HG02885 (cell line): ENCODE measurements around the gene RER1.

Experiments used
- ATAC-seq: cut with Tn5 transposase; IDR thresholded peaks from one replicate; pipeline ENCODE4 v1.9.1; 2021; ENCODE audit warnings: mild to moderate bottlenecking; ENCODE audit not compliant: unreplicated experiment, poor library complexity

The RER1 gene

GRCh38 chr1:2391041-2391930 is at the start of gene RER1, which contains the start of gene MORN1:
Gene RER1, plus strand, starts transcription at chr1:2391841. Its CDS starts 3,950 bp downstream, at chr1:2395791.
Gene MORN1, minus strand, starts transcription at chr1:2391554. Its CDS starts 21 bp downstream, at chr1:2391533.
- peak; percentile 93 for ATAC-seq

GRCh38 chr1:2342384-2343022 is 49.1 kb upstream of the RER1 start:
- no peak for ATAC-seq

- no peak for ATAC-seq
Observed at GRCh38 chr1:2343023-2343935, 48.4 kb upstream of the RER1 start.

- ATAC-seq = no peak
Observed at GRCh38 chr1:2344121-2344681, 47.4 kb upstream of the RER1 start.

- ATAC-seq = no peak
Observed at GRCh38 chr1:2344744-2345296, 46.8 kb upstream of the RER1 start.

GRCh38 chr1:2345297-2346075 is 46.2 kb upstream of the RER1 start:
- no peak for ATAC-seq

GRCh38 chr1:2346691-2347408 is 44.8 kb upstream of the RER1 start:
- no peak for ATAC-seq

GRCh38 chr1:2347409-2347785 is 44.2 kb upstream of the RER1 start:
- ATAC-seq = no peak

- ATAC-seq = no peak
Observed at GRCh38 chr1:2347896-2348295, 43.7 kb upstream of the RER1 start.

- no peak for ATAC-seq
Observed at GRCh38 chr1:2348346-2349325, 43.0 kb upstream of the RER1 start.

- no peak for ATAC-seq
Observed at GRCh38 chr1:2349806-2350205, 41.8 kb upstream of the RER1 start.

GRCh38 chr1:2350501-2350900 is 41.1 kb upstream of the RER1 start:
- no peak for ATAC-seq

GRCh38 chr1:2350911-2351655 is 40.6 kb upstream of the RER1 start:
- ATAC-seq = no peak

- ATAC-seq = no peak
Observed at GRCh38 chr1:2351723-2352122, 39.9 kb upstream of the RER1 start.

GRCh38 chr1:2352341-2352896 is 39.2 kb upstream of the RER1 start:
- ATAC-seq = no peak

- no peak for ATAC-seq
Observed at GRCh38 chr1:2352897-2353550, 38.6 kb upstream of the RER1 start.
